GM19455 (cell line): ENCODE results near the gene FBN2.

Experiments
- ATAC-seq: cut with Tn5 transposase; IDR thresholded peaks from one replicate; pipeline ENCODE4 v1.9.1; 2021; ENCODE audit not compliant: unreplicated experiment

The FBN2 gene

DNA sequence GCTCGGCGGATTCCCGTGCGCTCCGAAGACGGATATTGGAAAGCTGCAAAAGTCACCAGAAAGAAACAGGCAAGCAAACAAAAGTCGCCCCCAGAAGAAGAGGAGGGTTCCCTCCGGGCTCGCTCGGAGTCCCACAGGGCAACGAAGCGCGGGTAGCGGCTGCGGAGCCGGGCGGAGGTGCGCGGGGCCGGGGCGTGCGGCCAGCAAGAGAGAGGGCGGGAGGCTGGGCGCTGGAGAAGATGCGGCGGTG, at the start of gene FBN2:
TSS of gene FBN2 (minus strand) at position 246 of the 250 bp plus-strand sequence. CDS start 642 bp downstream, outside the sequence.
- ATAC-seq, result no peak

DNA sequence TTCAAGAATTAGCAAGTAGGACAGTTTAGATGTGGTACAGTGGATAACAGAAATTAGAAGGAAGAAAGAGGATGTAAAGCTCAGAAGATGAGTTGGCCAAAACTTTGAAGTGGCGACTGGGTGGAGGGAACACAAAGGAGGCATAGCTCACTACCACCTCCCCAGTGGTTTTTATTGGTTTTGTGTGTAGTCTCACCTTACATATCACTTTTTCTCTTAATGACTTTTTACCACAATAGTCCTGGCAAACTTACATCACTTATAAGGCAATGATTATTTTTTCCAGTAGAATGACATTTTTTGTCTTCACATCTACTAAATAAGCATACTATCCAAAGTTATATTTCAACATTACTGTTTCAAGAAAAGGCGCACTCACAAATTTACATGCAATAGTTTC, 49.2 kb upstream of the FBN2 start:
- no peak for ATAC-seq

DNA sequence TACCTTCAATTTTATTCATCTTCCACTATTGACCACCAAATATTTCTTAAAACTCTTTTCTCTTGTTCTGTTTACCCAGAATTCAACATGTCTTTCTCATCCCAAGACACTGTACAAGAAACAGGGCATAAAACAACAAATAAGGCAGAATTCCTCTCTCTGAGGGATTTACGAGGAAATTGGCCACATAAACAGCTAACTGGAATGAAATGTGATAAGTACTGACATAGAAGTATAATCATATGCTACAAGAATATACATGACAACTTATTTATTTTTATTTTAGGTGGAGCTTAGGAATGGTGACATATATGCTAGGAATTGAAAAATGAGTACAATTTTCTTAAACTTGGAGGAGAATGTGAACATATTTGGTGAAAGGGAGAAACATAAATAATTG, 48.8 kb upstream of the FBN2 start:
- ATAC-seq, result no peak

DNA sequence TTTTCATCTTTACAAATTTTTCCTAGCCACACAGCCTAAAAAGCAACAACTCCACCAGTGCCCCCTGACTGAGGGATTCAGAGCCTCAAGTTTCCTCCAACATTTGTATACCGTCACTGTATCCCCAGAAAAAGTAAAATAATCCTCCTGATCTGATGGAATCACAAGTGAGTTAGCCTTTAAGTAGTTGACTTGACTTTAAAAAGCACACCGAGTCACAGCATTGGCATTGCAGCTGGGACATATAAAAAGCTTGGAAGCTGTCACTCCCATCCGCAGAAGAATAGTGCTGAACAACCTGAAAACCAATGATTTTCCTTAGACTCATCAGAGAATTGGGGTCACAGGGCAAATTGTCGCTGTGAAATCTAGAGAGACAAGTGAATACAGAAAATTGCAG, 41.6 kb upstream of the FBN2 start:
- no peak for ATAC-seq

DNA sequence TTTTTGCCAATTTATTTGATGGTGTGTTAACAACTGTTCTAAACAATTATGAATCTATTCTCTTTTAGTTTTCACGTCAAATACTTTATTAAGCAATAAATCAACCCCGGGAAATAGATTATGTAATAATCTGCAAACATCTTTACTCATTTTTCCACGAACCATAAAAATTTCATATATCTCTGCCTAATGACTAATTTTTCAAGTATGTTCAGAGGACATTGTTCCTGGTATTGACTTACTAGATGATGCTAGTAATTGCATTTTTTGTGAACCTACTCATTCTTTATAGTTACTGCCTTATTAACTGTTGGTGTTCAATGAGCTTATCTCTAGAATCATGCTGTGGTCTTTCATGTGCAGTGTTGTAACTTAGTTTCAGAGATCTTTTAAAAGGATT, 41.0 kb upstream of the FBN2 start:
- ATAC-seq, result no peak

DNA sequence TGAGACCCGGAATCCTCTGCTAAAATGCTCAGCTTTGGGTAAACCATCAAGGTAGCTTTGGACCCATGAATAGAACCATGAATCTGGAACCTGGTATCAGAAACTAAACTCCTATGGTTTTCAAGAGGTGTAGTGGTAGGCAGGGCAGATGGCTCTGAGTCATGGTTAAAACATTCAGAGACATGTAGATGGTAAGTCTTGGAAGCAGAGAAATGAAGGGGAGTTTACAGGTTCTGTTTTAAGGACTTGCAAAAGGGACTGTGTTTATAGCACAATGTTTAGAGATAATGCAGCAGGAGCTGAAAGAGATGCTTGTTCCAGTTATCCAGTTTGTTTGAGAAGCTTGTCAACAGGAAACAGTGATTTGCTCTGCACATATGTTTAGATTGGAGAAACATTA, 36.0 kb upstream of the FBN2 start:
- ATAC-seq, result no peak

DNA sequence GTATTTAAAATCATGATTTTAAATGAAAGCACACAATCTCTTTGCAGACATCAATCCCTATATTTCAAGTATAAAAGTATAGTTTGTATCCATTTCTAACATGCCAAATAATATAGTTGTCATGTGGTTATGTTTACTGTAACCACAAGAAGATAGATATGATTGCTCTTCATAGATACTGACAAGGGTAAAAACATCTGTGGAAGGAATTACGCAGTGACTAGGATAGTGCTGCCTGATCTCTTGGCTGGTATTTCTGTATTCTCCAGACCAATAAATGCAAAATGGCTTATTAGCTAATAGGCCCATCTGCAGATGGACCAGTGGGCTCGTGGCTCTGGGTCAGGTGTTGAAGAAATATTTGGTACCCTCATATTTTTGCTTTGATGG, 34.9 kb upstream of the FBN2 start:
- ATAC-seq, result no peak

DNA sequence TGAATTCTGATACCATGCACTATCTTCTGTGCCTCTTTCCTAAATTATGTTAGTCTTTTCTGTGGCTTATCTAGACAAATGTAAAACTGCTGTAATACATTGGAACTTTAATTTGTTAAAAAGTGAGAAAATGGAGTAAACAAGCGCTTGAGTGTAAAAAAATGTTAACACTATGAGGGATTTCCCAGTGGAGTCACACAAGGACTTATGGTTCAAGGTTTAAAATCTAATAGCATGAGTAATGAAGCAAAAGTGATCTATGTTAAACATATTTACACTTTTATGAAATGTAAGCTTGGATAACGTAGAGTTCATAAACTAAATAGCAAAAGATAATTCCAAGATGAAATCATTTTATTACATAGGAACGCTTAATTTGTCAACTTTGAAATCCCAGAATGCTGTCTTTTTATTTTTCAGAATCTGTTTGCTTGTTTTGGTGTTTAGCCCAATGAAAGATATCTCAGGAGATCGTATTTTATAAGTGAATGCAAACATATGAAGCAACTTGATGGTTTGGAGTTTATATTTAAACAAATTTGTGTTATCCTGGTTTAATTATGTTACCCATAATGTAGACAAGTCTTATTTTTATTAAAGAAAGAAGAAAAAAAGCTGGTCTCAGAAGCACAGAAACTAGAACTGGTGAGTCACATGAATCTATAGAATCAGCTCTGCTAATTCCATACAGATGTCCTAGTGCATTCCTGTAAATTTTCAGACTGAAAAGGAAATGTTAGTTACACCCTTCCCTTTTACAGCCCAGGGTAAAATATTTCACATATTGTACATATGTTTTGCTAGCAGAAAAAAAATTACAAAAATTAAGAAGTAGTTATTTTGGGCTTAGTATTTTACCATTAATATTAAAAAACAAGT, 34.2 kb upstream of the FBN2 start:
- no peak for ATAC-seq

DNA sequence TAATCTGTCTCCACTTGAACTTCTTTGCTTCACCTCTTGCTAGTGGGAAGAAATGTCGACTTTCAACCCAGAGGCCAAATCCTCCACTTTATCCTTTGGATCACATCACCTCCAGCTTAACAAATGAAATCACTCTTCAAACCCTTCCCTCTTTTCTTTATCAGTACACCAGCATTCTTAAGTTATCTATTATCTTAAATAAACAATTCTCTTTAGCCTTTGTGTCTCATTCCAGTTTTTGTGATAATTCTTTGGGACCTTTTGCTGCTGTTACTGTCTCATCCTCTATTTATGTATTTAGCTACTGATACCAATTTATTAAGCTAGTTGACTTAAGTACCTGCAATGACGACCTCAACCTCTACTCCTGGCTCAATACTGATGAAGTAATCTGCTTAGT, 28.1 kb upstream of the FBN2 start:
- no peak for ATAC-seq

DNA sequence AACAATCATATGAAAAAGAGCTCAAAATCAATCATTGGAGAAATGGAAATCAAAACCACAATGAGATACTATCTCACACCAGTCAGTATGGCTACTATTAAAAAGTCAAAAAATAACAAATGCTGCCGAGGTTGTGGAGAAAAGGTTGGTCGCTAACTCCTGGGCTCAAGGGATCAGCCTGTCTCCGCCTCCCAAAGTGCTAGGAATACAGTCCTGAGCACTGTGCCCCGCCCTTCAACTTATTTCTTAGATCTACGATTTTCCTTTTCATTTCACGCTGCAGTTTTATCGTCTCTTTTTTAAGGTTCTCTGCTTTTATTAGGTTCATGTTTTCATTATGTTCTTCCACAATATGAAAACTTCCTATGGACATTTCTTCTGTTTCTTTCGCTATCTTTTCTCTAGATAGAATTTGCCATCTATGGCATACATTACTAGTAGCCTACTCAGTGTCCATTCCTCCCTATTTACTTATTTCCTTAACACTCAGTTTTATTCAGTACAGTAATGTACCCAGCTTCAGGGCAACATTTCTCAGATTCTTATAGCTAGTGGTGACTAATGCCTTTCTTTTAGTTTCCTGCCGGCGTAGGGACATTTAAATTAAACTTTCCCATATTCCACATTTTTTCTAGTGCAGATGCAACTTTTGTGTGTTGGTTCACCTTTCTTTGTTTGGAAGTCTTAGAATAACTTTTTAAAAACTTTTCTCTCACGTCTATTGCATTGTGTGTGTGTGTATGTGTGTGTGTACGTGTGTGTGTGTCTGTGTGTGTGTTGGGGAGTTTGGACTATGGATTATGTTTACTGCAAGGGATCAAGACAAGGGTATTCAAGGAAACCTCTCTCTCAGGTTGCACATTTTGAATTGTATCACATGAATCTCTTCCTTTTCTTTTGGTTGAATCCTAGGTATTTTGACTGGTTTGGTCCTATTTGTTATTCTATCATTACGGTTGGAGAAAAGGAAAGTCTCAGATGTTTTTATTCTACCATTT, 21.6 kb upstream of the FBN2 start:
- ATAC-seq, result no peak

DNA sequence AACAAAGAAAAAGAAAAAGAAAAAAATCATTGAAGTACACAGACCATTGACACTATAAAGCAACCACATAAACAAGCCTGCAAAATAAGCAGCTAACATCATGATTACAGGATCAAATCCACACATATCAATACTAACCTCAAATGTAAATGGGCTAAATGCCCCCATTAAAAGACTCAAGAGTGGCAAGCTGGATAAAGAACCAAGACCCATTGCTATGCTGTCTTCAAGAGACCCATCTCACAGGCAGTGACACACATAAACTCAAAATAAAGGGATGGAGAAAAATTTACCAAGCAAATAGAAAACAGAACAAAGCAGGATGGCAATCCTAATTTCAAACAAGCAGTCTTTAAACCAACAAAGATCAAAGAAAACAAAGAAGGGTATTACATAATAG, 15.7 kb upstream of the FBN2 start:
- no peak for ATAC-seq

DNA sequence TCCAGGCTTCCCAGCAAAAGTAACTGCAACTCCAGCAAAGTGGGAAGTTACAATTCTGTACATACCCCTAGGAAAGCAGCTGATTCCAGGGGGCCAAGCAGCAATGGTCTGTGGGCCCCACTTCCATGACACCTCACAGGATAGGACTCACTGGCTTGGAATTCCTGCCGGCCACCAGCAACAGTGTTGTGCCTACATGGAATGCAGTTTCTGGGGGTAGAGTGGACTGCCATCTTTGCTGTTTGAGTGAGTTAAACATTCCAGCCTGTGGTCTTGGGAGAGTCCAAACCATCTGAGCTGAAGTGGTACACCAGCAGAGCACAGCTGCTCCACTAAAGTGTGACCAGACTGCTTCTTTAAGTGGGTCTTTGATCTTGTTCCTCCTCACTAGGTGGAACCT, 13.4 kb upstream of the FBN2 start:
- ATAC-seq, result no peak

DNA sequence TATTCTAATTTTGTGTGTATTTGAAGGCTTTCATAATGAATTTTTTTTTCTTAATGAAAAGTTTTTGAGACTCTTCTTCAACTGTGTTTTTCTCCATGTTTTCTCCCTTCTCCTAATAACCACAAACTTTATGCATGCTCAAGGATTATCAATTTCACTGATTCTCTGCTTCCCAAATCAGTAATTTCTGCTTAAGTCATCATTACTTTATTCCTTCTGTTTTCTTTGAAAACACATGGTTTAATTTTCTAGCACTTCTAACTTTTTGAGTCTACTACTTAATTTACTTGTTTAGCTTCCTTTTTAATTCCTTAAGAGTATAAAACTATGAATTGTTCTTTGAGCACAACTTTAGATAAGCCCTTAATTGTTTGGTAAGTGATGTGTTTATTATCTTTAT, 11.5 kb upstream of the FBN2 start:
- ATAC-seq, result no peak

DNA sequence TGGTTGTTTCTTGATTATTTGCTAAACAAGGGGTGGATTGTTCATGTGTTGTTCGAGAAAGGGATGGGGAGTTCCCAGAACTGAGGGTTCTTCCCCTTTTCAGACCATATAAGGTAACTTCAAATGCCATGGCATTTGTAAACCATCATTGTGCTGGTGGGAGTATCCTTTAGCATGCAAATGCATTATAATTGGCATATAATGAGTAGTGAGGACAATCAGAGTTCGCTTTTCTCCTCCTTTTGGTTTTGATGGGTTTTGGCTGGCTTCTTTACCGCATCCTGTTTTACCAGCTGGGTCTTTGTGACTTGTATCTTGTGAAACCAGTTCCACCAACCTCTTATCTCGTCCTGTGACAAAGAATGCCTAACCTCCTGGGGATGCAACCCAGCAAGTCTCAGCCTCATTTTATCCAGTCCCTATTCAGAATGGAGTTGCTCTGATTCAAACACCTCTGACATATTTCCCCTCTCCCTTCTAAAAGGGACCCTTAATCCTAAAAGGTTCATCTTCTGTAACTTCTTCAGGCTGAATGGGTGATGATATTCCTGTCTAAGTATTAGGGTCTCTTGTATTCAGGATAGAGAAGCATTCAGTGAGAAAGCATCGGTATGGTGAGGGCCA, 8.7 kb upstream of the FBN2 start:
- ATAC-seq, result no peak

DNA sequence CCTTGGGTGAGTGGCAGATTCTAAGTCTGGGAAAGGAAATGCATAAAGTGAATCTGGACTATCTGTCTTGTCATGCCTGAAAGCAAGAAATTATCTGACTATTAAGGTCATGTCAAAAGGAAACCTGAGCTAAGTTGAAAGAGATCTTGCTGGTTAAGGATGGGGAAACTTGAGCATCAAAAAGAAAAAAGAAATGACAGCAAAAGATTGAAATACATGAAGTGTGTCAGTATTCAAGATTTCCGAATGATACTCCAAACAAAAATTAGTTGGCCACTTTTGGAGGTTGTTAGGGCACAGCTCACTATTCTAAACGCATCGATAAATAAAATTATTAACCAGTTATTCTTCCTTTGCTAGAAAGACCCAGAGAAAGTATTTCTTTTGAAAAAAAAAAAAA, 3.3 kb upstream of the FBN2 start:
- no peak for ATAC-seq

DNA sequence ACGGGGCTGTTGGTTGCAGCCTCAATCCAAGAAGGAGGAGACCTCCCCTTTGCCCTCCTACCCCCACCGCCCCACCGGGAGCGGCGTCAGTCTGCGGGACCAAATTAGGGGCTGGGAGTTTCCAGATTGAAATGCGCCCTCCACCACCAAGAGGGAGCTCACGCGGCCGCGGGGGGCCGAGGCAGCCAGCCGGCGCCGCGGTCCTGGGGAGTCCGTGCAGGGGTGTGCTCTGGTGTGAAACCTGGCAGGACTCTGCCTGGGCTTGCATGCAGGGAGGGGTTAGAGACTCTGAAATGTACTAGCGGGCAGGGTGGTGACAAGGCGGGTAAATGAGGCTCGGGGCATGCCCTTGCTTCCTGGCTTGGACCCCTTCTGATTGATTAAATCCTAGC, 989 bp upstream of the FBN2 start:
- no peak for ATAC-seq

DNA sequence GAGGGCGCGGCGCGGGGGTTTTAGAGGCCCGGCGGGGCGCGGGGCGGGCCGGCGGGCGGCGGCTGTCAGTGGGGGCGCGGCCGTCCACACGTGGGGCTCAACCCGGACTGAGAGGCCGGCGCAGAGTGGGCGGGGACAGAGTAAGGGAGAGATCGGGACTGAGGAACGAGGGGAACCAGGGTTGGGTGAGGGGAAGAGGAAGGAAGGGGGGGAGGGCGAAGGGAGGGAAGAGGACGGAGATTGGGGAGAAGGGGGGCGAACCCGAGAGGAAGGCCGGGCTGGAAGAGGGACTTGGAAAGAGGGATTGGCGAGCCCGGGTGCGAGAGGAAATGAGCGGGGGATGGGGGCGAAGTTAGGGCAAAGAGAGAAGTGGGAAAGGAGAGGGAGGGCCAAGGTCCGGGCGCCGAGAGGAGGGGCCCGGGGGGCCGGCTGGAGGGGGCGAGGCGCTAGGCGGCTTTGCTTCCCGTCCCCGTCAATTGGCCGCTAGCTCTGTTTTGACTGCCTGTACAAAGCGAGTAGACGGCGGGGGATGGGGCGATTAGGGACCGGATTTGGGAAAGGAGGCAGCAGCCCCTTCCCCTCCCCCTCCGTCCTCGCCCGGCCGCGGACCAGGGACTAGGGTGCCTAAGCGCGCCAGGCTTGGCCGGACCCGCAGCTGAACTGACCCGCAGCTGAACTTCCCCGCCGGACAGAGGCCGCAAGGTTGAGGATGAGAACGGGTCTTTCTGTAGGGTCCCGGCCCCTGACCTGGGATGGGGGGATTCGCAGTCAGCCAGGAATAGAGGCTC, 399 bp upstream of the FBN2 start:
- no peak for ATAC-seq

DNA sequence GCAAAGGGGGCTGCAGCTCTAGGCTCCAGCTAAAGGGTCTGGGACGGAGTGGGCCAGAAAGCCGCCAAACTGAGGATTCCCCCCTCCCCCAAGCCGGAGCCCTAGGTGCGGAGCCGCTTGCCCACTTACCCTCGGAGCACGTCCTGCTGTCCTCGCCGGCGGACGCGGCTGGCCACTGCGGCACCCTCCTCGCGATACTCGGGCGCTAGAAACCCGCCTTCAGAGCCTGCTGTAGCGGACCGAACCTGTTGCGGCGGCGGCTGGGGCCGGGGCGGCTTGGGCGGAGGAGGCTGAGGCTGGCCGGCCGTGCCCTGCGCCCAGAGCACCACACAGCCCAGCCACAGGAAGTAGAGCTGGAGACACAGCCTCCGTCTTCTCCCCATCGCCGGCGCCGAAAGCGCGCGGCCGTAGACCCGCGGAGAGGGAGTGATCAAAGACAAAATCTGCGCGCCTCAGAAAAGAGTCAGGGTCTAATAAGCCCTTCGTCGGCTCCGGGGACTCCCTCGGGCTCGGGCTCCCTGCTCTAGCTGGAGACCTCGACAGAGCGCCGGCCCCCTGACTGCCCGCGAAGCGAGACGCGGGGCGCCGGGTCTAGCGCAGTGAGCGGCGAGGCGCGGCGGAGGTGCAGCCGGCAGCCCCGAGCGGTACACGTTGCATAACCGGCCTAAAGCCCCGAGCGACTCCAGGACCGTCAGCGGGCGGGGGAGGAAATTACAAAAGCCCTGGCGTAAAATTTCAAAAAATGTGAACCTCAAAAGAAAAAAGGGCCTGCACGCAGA, 635 bp downstream of the FBN2 start:
- ATAC-seq, result no peak

DNA sequence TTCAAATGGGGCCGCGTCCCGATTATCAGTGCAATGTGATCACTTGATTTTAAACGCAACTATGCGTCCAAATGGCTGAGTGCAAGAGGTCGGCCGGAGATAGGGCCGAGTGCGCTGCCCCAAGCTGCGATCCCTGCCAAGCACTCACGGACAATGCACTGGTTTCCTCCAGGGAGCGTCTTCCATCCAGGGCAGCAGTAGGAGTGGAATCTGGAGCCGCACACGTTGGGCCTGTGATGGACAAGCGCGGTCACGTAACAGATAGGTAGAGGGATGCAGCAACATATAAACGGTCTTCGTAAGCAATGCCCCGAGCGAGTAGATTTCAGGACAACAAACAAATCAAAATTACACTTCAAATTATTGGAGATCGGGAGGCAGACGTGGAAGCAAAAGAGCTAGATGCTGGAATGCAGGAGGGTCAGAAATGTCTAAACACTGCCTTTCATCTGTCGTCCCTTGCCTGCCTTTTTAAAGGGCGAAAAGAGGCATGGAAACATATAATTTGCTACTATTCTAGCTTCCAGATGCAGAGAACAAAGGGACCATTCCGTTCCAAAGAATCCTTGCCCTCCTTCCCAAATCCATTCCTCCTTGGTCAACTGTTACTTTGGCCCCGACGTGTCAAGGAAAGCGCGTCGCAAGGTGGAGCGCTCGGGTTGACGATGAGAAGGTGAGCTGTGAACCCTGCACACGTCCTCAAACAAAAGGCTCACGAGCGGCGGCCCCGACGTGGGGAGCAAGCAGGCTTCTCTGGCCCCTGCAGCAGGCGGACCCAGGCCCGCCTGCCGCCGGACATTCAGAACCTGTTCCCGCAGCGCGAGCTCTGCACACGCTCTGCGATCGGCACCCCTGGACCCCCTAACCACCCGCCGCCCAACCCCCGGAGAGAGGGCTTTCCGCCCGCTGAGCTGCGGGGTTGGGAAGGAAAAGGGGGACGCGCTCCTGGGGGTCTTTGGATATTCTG, 1.5 kb downstream of the FBN2 start:
- no peak for ATAC-seq
